Activated CD8-positive, alpha-beta memory T cell treated with anti-CD3 and anti-CD28 coated beads, Interleukin-2, amount 50 U/mL, for 48 hours (primary cell): ENCODE results near the gene TMEM209.
A peak's percentile ranks its signal among the peaks of the same experiment; 100 is the strongest.
"Not testable (repeated sequence)": the region's sequence is repeated elsewhere in the genome, so short reads cannot be mapped to it uniquely, and the experiment has no call there.

Experiments
- DNase-seq: peaks from one replicate; pipeline ENCODE4 v3.0.0-alpha.2; 2020

Gene TMEM209

DNA sequence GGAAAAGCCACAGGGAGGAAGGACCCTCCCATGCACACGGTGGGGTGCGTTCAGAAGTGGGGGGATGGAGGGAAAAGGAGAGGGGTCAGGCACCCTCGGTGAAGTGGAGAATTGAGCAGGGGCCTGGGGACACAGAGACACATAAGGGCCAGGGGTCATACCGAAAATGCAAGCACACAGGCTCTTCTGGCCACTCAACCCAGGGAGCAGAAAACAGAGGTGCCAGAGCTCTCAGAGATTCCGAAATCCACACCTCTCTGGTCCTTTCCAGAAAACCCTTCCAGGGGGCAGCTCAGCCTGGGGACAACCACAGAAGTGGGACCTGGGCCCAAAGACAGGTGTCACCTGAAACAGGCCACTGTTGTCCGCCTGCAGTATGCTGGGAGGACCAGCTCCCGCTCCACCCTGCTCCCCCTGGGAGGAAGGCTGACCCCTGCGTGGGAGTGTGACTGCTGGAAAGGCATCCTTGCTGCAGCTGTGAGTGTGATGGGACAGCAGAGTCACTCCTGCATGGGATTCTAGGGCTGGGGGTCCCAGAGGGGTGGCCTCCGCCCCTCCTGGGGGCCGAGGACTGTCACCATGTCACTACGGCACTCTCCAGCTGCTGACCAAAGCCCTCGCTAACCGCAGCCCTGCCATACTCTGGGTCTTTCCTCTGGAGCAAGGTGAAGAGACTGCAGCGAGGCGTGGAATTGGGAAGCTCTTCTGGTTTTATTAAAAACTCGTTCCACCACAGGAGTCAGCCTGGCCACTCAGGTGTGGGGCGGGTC, 63.1 kb downstream of the TMEM209 start:
- DNase-seq = no peak

DNA sequence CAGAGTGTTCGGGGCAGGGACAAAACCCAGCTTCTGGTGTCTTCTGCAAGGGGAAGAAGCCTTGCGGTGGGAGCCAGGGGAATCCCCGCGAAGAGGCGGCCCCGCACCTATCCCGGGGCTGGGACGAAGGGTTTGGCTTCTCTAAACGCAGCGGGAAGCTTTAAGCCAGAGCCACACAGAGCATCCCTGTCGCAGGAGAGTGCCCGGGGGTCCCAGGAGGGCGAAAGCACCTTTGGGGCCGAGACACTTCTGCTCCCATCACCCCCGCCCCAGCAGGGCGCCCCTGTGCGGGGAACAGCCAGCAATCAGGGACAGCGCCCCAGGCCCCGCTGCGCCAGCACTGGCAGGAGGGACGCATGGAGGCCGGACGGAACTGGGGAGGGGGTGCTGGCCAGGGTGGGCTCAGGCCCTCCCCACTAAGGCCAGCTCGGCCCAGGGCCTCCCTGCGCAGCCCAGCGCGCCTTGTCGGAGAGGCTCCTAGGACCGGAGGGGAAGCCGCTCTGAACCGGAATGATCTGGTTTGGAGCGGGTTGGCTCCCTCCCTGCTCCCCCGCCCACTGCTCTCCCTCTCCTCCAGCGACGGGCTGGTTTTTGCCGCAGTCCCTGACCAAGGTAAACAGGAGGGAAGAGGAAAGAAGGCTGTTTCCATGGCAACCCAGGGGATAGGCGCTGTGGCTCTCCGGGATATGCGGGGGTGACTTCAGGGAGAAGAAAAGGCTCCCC, 63.9 kb downstream of the TMEM209 start:
- peak; percentile 55 for DNase-seq

GRCh38 chr7:130140551-130141160, 64.5 kb downstream of the TMEM209 start:
- no peak for DNase-seq

- DNase-seq = no peak
These were observed 65.8 kb downstream of the TMEM209 start for GRCh38 chr7:130139193-130139960.

DNA sequence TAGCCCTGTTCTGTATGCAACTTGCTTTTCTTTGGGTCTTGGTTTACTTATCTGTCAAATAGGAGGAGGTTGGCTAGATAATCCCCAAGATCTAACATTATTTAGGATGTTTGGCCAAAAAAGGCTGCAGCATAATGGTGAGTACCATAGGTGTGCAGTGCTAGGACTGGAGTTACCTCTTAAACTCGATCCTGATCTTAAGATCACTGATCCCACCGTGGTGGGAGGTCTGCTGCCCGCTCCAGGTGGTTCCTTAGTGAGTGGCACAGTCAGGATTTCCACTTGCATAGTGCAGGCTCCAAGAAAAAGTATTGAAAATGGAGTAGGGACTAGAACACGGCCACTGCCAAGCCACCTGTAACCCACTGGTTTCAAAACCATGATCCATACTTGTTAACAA, 68.0 kb downstream of the TMEM209 start:
- DNase-seq = no peak

DNA sequence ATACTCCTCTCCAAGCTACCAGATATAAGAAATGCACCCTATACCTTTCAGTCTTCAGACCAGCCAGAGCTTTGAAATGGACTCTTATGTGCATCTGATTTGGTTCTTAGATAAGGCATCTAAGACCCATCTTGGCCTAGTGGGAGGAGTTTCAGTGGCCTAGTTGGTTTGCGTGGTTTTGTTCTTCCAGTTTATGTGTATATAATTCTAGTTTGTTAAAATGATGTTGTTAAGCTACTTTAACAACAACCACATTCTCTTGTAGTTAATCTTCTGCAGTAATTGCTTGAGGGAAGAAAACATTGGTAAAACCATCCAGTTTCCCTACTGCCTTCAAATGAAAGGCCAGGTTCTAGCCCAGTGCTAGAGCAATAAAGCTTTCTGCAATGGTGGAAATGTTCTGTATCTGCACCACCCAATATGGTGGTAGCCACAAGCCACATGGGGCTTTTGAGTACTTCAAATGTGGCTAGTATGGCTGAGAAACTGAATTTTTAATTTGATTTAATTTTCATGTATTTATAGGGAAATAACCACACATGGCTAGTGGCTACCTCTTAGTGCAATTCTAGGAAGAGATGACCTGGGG, 68.5 kb downstream of the TMEM209 start:
- no peak for DNase-seq

- DNase-seq = no peak
These were observed 69.7 kb downstream of the TMEM209 start for GRCh38 chr7:130135208-130136205.

- no peak for DNase-seq
These were observed 70.5 kb downstream of the TMEM209 start for GRCh38 chr7:130134726-130135125.

DNA sequence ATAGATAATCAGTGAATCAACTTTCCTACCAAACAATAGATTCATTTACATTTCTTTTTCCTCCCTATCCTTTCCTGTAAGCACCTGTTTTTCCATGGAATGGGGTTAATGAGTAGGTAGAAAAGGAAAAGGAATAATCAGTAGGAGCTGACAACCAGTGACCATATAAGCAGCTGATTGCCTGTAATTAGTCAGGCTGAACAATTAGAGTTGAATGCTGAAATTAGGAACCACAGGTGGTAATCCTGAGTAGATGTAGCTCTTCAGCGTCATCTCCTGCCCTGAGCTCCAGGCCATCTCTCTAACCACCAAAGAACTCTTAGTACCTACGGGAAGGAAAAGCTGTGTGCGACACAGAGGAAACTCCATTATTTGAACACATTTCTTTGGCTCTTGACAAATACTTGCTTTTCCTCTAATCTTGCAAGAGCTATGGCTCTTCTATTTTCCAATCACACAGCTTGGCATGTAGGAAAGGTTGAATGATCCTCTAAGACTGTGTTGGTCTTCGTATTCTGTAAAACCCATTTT, 71.0 kb downstream of the TMEM209 start:
- DNase-seq = no peak

GRCh38 chr7:130133029-130133782, 72.0 kb downstream of the TMEM209 start:
- DNase-seq = no peak

DNA sequence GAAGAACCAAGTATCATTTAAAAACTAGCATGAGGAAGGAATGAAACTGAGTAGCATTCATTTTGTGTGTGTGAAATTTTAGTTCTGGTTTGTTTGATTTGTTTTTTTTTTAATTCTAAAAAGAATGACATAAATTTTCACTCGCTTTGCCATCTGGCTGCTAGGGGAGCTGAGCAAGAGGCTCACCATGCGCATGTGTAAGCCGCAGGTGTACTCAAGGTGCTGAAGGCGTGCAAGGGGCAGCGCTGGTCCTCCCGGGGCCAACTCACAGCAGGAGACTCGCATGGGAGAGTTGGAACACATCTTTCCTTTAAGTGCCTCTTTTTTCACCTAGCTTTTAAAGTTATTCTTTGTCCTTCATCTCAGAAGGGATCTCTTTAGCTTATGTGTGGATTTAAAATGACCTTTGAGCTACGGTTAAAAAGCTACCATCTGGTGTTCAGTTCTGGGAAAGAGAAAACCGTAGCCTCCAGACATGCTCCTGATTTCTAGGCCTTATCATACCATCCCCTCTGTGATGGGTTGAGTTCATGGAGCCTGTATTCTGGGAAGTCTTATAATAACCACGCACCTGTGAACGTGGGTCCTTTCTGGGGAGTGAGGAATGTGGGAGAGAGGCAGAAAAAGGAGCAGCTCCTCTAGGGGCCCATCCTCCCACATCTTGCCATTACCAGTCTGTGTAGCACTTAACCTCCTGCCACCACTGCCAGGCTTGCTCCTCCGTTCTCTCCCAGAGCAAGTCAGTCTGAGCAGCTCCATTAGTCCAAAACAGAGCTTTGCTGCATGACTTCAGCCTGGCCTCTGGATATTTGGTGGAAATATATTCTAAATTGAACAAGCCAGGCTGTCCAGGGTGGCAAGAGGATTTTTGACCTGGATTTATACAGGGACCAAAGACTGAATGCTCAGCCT, 73.0 kb downstream of the TMEM209 start:
- no peak for DNase-seq

GRCh38 chr7:130131191-130131834, 73.9 kb downstream of the TMEM209 start:
- no peak for DNase-seq

GRCh38 chr7:130129011-130129411, 76.2 kb downstream of the TMEM209 start:
- no peak for DNase-seq

DNA sequence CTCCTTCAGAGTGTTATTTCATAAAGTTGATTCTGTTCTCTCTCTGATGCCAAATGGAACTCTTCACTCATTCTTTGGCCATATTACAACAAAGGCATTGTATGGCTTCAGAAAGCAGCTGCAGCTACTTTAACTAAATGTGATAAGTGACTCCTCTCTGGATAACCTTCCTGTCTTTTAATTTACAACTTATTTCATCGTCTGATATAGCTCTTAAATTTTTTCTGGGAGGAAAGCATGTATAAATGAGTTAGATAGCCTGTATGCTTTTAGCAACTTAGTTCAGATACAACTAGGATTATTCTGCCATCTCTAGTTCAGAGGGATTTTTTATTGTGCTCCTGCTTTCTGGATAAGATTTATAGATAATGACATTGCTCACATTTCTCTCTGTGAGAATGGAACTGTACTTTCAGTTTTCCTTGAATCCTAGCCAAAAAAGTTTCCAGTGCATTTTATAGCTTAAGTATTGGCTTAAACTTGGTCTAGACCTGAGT, 77.3 kb downstream of the TMEM209 start:
- DNase-seq = no peak

DNA sequence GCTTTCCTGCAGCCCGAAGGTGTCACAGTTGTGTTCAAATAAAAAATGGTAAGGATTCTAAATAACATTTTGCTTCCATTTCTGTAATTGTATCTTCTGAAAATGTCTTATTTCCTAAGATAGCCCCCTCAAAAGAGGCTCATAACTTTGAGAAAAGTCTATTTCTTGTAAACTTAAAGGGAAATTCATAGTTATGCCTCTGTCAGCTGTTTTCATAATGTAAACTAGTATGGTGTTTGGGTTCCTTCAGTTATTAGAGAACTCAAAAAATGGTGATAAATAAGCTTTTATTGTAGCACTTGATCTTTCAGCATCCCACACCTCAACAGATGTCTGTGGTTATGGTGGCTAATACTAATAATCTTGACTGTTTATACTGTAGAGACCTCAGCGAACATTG, 77.8 kb downstream of the TMEM209 start:
- no peak for DNase-seq

DNA sequence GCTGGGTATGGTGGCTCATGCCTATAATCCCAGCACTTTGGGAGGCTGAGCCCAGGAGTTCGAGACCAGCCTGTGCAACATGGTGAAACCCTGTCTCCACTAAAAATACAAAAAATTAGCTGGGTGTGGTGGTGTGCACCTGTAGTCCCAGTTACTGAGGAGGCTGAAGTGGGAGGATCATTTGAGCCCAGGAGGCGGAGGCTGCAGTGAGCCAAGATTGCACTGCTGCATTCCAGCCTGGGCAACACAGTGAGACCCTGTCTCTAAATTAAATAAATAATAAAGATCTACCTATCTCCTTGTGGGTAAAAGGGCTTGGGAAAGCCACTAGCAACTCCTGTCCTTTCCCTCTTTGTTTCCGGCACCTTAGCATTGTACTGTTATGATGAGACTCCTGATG, 78.4 kb downstream of the TMEM209 start:
- DNase-seq = not testable (repeated sequence)

DNA sequence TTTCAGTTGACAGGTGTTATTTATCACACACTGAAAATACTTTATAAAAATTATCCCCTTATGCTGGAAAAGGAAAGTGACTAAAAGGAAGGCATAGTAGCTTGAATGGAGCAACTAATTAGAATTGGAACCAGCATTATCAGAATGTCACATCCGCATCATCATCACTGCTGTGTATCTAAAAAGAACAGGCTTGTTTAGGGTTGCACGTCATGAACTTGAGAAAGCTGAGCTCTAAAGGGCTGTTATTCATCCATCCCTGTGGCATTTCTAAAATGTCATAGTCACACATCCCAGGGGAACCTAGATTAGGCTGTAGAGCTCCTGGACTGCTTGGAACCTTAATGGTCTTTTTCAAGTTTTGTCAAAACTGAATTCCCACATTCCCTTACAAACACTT, 80.5 kb downstream of the TMEM209 start:
- no peak for DNase-seq

DNA sequence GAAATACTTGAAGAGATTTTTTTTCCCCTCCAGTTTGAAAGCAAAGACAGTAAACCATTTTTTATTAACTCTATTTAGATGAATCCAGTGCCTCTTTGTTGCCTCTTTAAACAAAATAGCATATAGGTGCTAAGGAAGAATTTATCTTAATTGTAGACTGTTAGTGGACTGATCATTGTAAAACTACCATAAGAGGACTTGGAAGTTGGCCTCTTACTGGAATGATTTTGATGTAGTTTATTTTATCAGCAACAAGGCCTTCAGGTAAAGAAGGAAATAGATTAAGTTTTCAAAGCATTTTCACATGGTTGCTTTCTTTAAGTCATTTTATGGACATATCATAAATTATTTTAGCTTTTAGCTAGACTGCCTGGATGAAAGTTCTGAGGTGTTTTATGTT, 81.7 kb downstream of the TMEM209 start:
- no peak for DNase-seq

GRCh38 chr7:130118801-130119200, 86.4 kb downstream of the TMEM209 start:
- DNase-seq = no peak
